Measurements from ENCODE around the gene XRN1.
A peak's percentile ranks its signal among the peaks of the same experiment; 100 is the strongest.

The XRN1 gene

DNA sequence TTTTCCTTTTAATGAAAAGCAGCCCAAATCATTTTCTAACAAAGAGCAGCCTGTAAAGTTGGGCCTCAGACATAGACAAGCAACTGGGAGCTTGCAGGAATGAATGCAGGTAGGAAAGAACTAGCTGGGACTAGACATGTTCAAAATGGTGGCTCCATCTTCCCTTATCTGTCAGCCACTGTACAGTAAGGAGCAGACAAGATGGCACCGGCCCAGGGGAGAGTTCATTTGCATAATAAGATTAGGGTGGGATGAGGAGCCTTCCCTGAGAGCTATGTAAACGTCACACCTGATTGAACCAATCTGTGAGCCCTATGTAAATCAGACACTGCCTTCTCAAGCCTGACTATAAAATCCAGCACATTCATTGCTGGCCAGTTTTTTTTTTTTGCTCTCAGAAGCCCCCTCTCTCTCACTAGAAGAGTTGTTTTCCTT lies 162.7 kb downstream of the XRN1 start:
- DNase-seq (ENCODE audit: low read depth): no peak
- TF ChIP-seq, protein P1, sequence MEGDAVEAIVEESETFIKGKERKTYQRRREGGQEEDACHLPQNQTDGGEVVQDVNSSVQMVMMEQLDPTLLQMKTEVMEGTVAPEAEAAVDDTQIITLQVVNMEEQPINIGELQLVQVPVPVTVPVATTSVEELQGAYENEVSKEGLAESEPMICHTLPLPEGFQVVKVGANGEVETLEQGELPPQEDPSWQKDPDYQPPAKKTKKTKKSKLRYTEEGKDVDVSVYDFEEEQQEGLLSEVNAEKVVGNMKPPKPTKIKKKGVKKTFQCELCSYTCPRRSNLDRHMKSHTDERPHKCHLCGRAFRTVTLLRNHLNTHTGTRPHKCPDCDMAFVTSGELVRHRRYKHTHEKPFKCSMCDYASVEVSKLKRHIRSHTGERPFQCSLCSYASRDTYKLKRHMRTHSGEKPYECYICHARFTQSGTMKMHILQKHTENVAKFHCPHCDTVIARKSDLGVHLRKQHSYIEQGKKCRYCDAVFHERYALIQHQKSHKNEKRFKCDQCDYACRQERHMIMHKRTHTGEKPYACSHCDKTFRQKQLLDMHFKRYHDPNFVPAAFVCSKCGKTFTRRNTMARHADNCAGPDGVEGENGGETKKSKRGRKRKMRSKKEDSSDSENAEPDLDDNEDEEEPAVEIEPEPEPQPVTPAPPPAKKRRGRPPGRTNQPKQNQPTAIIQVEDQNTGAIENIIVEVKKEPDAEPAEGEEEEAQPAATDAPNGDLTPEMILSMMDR (IDR thresholded peaks at IDR 0.05; ENCODE audit: low read depth, low read length): no peak
- TF ChIP-seq MAX (IDR thresholded peaks at IDR 0.05; ENCODE audit: low read depth, low read length): no peak
- TF ChIP-seq MYC (IDR thresholded peaks at IDR 0.05; ENCODE audit: low read depth, low read length): no peak
- TF ChIP-seq POLR2A (IDR thresholded peaks at IDR 0.05; ENCODE audit: extremely low read depth, insufficient read length): no peak
- no peak overlapping the region for H3K4me3 ChIP-seq (ENCODE audit: low read depth, low read length)

GRCh38 chr3:142282503-142282902 lies 165.3 kb downstream of the XRN1 start:
- DNase-seq (ENCODE audit: low read depth): no peak
- no peak for TF ChIP-seq POLR2A (IDR thresholded peaks at IDR 0.05; ENCODE audit: extremely low read depth, insufficient read length)
- TF ChIP-seq, protein P1 (IDR thresholded peaks at IDR 0.05; ENCODE audit: low read depth, low read length): no peak
- no peak for TF ChIP-seq MYC (IDR thresholded peaks at IDR 0.05; ENCODE audit: low read depth, low read length)
- TF ChIP-seq MAX (IDR thresholded peaks at IDR 0.05; ENCODE audit: low read depth, low read length): no peak
- H3K4me3 ChIP-seq (ENCODE audit: low read depth, low read length): no peak overlapping the region

DNA sequence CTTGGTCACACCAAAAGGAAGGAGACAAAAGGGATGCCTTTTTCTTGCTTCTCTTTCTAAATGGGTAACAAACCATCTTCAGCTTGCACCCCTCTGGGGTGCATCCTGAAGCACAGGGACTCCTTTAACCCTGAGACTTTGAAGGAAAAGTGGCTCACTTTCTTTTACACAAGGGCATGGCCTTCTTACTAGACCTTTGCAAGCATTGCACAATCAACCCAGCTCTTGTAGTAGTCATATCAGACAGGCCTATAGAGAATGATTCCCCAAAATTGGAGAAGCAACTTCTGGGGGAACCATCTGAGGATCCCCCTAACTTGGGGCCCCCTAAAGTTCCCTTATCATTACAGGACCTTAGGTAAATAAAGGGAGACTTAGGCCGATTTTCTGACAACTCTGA lies 166.4 kb downstream of the XRN1 start:
- H3K4me3 ChIP-seq (ENCODE audit: low read depth, low read length): no peak overlapping the region
- TF ChIP-seq MAX (IDR thresholded peaks at IDR 0.05; ENCODE audit: low read depth, low read length): no peak
- TF ChIP-seq POLR2A (IDR thresholded peaks at IDR 0.05; ENCODE audit: extremely low read depth, insufficient read length): no peak
- TF ChIP-seq, protein P1 (IDR thresholded peaks at IDR 0.05; ENCODE audit: low read depth, low read length): no peak
- TF ChIP-seq MYC (IDR thresholded peaks at IDR 0.05; ENCODE audit: low read depth, low read length): no peak
- peak; percentile 26 for DNase-seq (ENCODE audit: low read depth)

DNA sequence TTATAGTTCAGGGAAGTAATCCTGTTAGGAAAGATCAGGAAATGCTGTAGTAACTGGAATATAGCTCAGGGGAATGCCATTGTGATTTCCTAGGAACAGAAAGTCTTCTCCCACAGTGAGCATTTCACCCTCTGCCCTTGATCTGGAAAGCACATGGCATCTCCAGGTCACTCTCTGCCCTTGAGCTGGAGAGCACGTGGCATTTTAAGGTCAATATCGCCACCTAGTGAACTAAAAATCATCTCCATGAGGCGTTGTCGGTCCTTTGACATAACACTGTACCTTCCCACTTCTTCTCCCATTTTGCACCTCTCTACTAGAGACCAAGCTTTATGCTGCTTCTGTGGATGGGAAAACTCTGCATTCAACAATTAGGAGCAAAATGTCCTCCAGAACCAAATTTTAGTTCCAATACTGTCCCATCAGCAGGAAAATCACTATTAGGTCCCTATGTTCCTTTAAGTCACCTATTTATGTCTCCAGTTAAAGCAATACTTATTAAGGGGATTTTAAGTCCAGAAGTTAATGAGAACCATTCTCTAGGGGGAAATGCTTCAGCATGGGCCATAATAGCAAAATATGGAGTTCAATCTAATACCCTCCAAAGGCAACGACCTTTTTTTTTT lies 167.8 kb downstream of the XRN1 start:
- peak; percentile 87 for DNase-seq (ENCODE audit: low read depth)
- TF ChIP-seq MYC (IDR thresholded peaks at IDR 0.05; ENCODE audit: low read depth, low read length): peak; percentile 100
- TF ChIP-seq, protein P1 (IDR thresholded peaks at IDR 0.05; ENCODE audit: low read depth, low read length): peak; percentile 37
- TF ChIP-seq POLR2A (IDR thresholded peaks at IDR 0.05; ENCODE audit: extremely low read depth, insufficient read length): no peak
- TF ChIP-seq MAX (IDR thresholded peaks at IDR 0.05; ENCODE audit: low read depth, low read length): peak; percentile 100
- H3K4me3 ChIP-seq (ENCODE audit: low read depth, low read length): no peak overlapping the region

- no peak for DNase-seq (ENCODE audit: low read depth)
- H3K4me3 ChIP-seq (ENCODE audit: low read depth, low read length): no peak overlapping the region
- TF ChIP-seq MYC (IDR thresholded peaks at IDR 0.05; ENCODE audit: low read depth, low read length): no peak
- TF ChIP-seq, protein P1 (IDR thresholded peaks at IDR 0.05; ENCODE audit: low read depth, low read length): no peak
- no peak for TF ChIP-seq POLR2A (IDR thresholded peaks at IDR 0.05; ENCODE audit: extremely low read depth, insufficient read length)
- no peak for TF ChIP-seq MAX (IDR thresholded peaks at IDR 0.05; ENCODE audit: low read depth, low read length)
Measured at GRCh38 chr3:142278451-142278850, 169.4 kb downstream of the XRN1 start.
